A549 (cell line): ENCODE measurements around the gene BRPF3. TPM values are rescaled to one million over a fixed set of nuclear protein-coding genes. Genes with fewer than 3 reads are reported as not detected.

Source experiments
- ATAC-seq, 2 experiments: fragments of 200-7000 bp in 1 of 2; fragments of >200 bp in 1 of 2; cut with Nextera tagmentation in 1 of 2; cut with Tn5 transposase in 1 of 2; 3 replicates each; pipeline versions ENCODE4 v1.8.0 to v1.9.1; 2018 to 2020; ENCODE audit warnings: mild to moderate bottlenecking in 1 of 2, moderate library complexity in 1 of 2
- CTCF ChIA-PET: fragments of 300-600 bp; sonication (Branson Sonifier 250); formaldehyde crosslinking; extraction: SDS; loops from one replicate; lab custom pipeline; 2021; ENCODE audit warnings: antibody characterized with exemption, inconsistent platforms; lab: Yijun Ruan, JAX
- POLR2A ChIA-PET: fragments of 350-600 bp; formaldehyde crosslinking; extraction: SDS; loops from one replicate; lab custom pipeline; 2021; ENCODE audit warnings: antibody characterized with exemption, inconsistent platforms; lab: Yijun Ruan, JAX
- DNase-seq, 2 experiments: peaks; one replicate each; pipeline versions ENCODE4 v3.0.0 to v3.0.0-alpha.2; 2011 to 2016; ENCODE audit warnings: low read depth in 1 of 2, low spot score in 1 of 2
- FAIRE-seq: peaks from 2 replicates; lab custom pipeline; 2011; peaks lifted over from hg19 to GRCh38; lab: Jason Lieb, UNC
- H3K27ac ChIP-seq, 2 experiments: fragments of >200 bp; sonication (Bioruptor Twin); formaldehyde crosslinking; 3 replicates each; pipeline ENCODE4 v1.5.1; 2016 to 2017
- H3K4me1 ChIP-seq: fragments of >200 bp; sonication (Bioruptor Twin); formaldehyde crosslinking; 3 replicates; pipeline ENCODE4 v1.6.1; 2016
- H3K4me2 ChIP-seq: fragments of >200 bp; sonication (Bioruptor Twin); formaldehyde crosslinking; 3 replicates; pipeline ENCODE4 v1.6.1; 2016
- H3K4me3 ChIP-seq: fragments of >200 bp; sonication (Bioruptor Twin); formaldehyde crosslinking; 3 replicates; pipeline ENCODE4 v1.5.1; 2016
- H3K9me3 ChIP-seq: fragments of >200 bp; sonication (Bioruptor Twin); formaldehyde crosslinking; 3 replicates; pipeline ENCODE4 v1.6.1; 2016
- BCL3 ChIP-seq: fragments of >200 bp; sonication (Bioruptor Twin); formaldehyde crosslinking; IDR thresholded peaks from 3 replicates; pipeline ENCODE4 v1.6.1; 2016
- CBX2 ChIP-seq: fragments of 200-600 bp; sonication (generic); IDR thresholded peaks from 2 replicates; pipeline ENCODE4 v1.6.1; 2016; ENCODE audit warnings: low read depth, mild to moderate bottlenecking, borderline replicate concordance
- EHF ChIP-seq: fragments of 250-450 bp; sonication (Bioruptor Pico); IDR thresholded peaks from 2 replicates; pipeline ENCODE4 v1.5.0; 2020; ENCODE audit warnings: mild to moderate bottlenecking
- FOSB ChIP-seq: fragments of 250-450 bp; sonication (Bioruptor Pico); IDR thresholded peaks from 2 replicates; pipeline ENCODE4 v1.5.0; 2020; ENCODE audit warnings: mild to moderate bottlenecking, moderate library complexity
- FOSL2 ChIP-seq, 2 experiments: fragments of 450-650 bp in 1 of 2; fragments of >200 bp in 1 of 2; sonication (Bioruptor Twin) in 1 of 2; formaldehyde crosslinking; IDR thresholded peaks; 2 replicates each; pipeline versions ENCODE4 v1.5.0 to v1.6.1; 2016 to 2020; ENCODE audit warnings: mild to moderate bottlenecking in 1 of 2, moderate library complexity in 1 of 2
- FOXS1 ChIP-seq: fragments of 250-450 bp; sonication (Bioruptor Pico); IDR thresholded peaks from 2 replicates; pipeline ENCODE4 v1.5.0; 2020; ENCODE audit warnings: mild to moderate bottlenecking, moderate library complexity
- HOXB5 ChIP-seq: fragments of 250-450 bp; sonication (Bioruptor Pico); IDR thresholded peaks from 2 replicates; pipeline ENCODE4 v1.5.0; 2020; ENCODE audit warnings: mild to moderate bottlenecking, moderate library complexity
- MAX ChIP-seq: IDR thresholded peaks from 2 replicates; pipeline ENCODE4 v1.6.1; 2012
- PBX3 ChIP-seq: IDR thresholded peaks from 2 replicates; pipeline ENCODE4 v1.6.1; 2012
- POLR2A ChIP-seq: IDR thresholded peaks from 2 replicates; pipeline ENCODE4 v1.6.1; 2012; ENCODE audit warnings: mild to moderate bottlenecking, low read length
- SMC3 ChIP-seq: fragments of >200 bp; sonication (Bioruptor Twin); formaldehyde crosslinking; IDR thresholded peaks from 3 replicates; pipeline ENCODE4 v1.6.1; 2018; ENCODE audit warnings: inconsistent platforms
- WGBS: methylation state at CpG from one replicate; pipeline ENCODE4 v1.1.6; 2017; ENCODE audit errors: missing lambda C conversion rate; 5-methylcytosine and 5-hydroxymethylcytosine counted together
- polyA plus RNA-seq, 4 experiments: library from polyadenylated mRNA; depleted of rRNA in 3 of 4; stranded (reverse); fragments of >200 nt; fragmentation: RNase III in 1 of 4; extraction: RNeasy Plus Mini Kit Qiagen cat#74134 plus additional on column Dnase treatment in 1 of 4; gene quantifications; 2 replicates in 3 of 4; 3 replicates in 1 of 4; pipeline ENCODE4 v1.2.3, GENCODE V29; 2011 to 2017

BRPF3 gene
- polyA plus RNA-seq, 2 of the 4 experiments (the other 2 are of a cell fraction) = 9.8 to 11.2 TPM

- Histone ChIP-seq H3K4me1 (no peaks in the 10 kb centered on the region), H3K4me2 (no peak overlapping the region), H3K9me3 (no peaks in the 10 kb centered on the region), H3K4me3 (no peak overlapping the region), H3K27ac (no peak overlapping the region)
- no peak for TF ChIP-seq FOSL2 (IDR thresholded peaks at IDR 0.05)
- TF ChIP-seq FOSL2 (CRISPR knock-in tag; IDR thresholded peaks at IDR 0.05) = no peak
- TF ChIP-seq BCL3 = no peak
- TF ChIP-seq FOXS1 (CRISPR knock-in tag) = no peak
- no peak for TF ChIP-seq CBX2
- no peak for TF ChIP-seq POLR2A
- CTCF ChIA-PET = interaction anchor here (1.1 kb wide), 1 partner anchor 171 kb away, joined by 3 read pairs; no protein-coding TSS in a partner anchor
- POLR2A ChIA-PET = no interaction called here
- WGBS = 76% methylated on average over 2 of the region's 2 CpGs
- FAIRE-seq = no peak
- ATAC-seq = no peak
- no peak for DNase-seq
Observed at GRCh38 chr6:36169023-36170007, 27.2 kb upstream of the BRPF3 start.

- Histone ChIP-seq H3K27ac (no peak overlapping the region), H3K9me3 (no peaks in the 10 kb centered on the region), H3K4me1 (no peaks in the 10 kb centered on the region), H3K4me2 (no peak overlapping the region), H3K4me3 (no peak overlapping the region)
- ATAC-seq (no peak), DNase-seq (no peak), FAIRE-seq (no peak)
- WGBS = 94% methylated on average over 2 of the region's 2 CpGs
- POLR2A ChIA-PET = interaction anchor here (0.6 kb wide), 1 partner anchor 646 kb away, joined by 3 read pairs; no protein-coding TSS in a partner anchor
- TF ChIP-seq SMC3 = no peak
- TF ChIP-seq MAX = no peak
- TF ChIP-seq BCL3 = no peak
- no peak for TF ChIP-seq PBX3
- no peak for TF ChIP-seq HOXB5 (CRISPR knock-in tag)
- no peak for TF ChIP-seq CBX2
- CTCF ChIA-PET = interaction anchor here (1.5 kb wide), 1 partner anchor 13 kb away, joined by 3 read pairs; no protein-coding TSS in a partner anchor
Observed at GRCh38 chr6:36170704-36171103, 25.8 kb upstream of the BRPF3 start.

- Histone ChIP-seq H3K4me1 (no peaks in the 10 kb centered on the region), H3K4me2 (no peak overlapping the region), H3K27ac (no peak overlapping the region), H3K9me3 (no peaks in the 10 kb centered on the region), H3K4me3 (no peak overlapping the region)
- no peak for TF ChIP-seq BCL3
- no peak for TF ChIP-seq FOSB (CRISPR knock-in tag)
- no peak for TF ChIP-seq EHF (CRISPR knock-in tag)
- ATAC-seq (no peak), DNase-seq (no peak), FAIRE-seq (no peak)
- ChIA-PET CTCF (interaction anchor here (1.4 to 1.5 kb wide), 2 partner anchors 12 to 15 kb away, joined by 3 read pairs; no protein-coding TSS in a partner anchor), POLR2A (no interaction called here)
- WGBS = 65% methylated on average over 2 of the region's 2 CpGs
Observed at GRCh38 chr6:36171573-36171972, 25.0 kb upstream of the BRPF3 start.
